ENCODE measurements around the gene RPL9. TPM values are rescaled to one million over a fixed set of nuclear protein-coding genes. Genes with fewer than 3 reads are reported as not detected.
"Not testable (repeated sequence)": the region's sequence is repeated elsewhere in the genome, so short reads cannot be mapped to it uniquely, and the experiment has no call there.

Gene RPL9
- total and polyA plus RNA-seq, 2 of the 4 experiments (the other 2 are of a cell fraction): 1,627 to 1,905 TPM

DNA sequence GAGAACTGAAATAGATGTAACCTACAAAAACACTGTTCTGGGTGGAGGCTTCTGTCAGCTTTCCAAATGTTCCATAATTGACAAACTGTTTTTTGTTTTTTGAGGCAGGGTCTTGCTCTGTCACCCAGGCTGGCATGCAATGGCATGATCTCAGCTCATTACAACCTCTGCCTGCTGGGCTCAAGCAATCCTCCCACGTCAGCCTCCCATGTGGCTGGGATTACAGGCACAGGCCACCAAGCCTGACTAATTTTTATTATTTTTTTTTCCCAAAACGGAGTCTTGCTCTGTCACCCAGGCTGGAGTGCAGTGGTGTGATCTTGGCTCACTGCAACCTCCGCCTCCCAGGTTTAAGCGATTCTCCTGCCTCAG lies 43.9 kb upstream of the RPL9 start:
- H2BK120ac ChIP-seq (ENCODE audit: low read depth, low read length): peak overlapping the region; percentile 16; the same call in 1 of the 2 replicates
- H3K4ac ChIP-seq (ENCODE audit: low read depth, low read length): 0 out of 2 replicates have a peak overlapping the region, but pooled peaks have one; percentile 6
- H3K4me2 ChIP-seq (ENCODE audit: low read depth, low read length); ATAC-seq (ENCODE audit: low read depth); H3K23ac ChIP-seq (ENCODE audit: low read depth, low read length); intact Hi-C loops (cut with micrococcal nuclease); in situ Hi-C loops (cut with MboI; ENCODE audit: low sequenced_read_pairs); H3K56ac ChIP-seq (ENCODE audit: extremely low read depth, insufficient read depth, low read length); H3K4me3 ChIP-seq (ENCODE audit: insufficient read depth, low read depth, low read length); H4K5ac ChIP-seq (ENCODE audit: low read depth, low read length); H3K4me1 ChIP-seq (ENCODE audit: control insufficient read depth, insufficient read depth, low read length); BruUV-seq (replicated peaks); H3K9me1 ChIP-seq (ENCODE audit: insufficient read depth, low read length); H2AFZ ChIP-seq (replicated peaks; ENCODE audit: low read length, poor library complexity); POLR2A ChIA-PET (ENCODE audit: unreplicated experiment); H3K9me3 ChIP-seq (ENCODE audit: control insufficient read depth, insufficient read depth, low read length); H2BK20ac ChIP-seq (ENCODE audit: low read depth, low read length); H2AK9ac ChIP-seq (replicated peaks; ENCODE audit: low read depth, low read length, poor library complexity); DNase-seq; CTCF ChIA-PET; H2AK5ac ChIP-seq (ENCODE audit: low read depth, low read length); H2BK15ac ChIP-seq (ENCODE audit: low read depth, low read length); H4K91ac ChIP-seq (ENCODE audit: insufficient read depth, low read depth, low read length); H3K18ac ChIP-seq (ENCODE audit: low read depth, low read length); H3K9ac ChIP-seq (ENCODE audit: low read depth, low read length); H3K27me3 ChIP-seq (ENCODE audit: control insufficient read depth, insufficient read depth, low read length); dilution Hi-C loops (cut with HindIII; ENCODE audit: low sequenced_read_pairs, unreplicated experiment); H4K20me1 ChIP-seq (ENCODE audit: insufficient read depth, low read length): not testable (repeated sequence)
- WGBS, 2 experiments (ENCODE audit: extremely low coverage in 2 of 2, insufficient read length in 1 of 2): no CpG with 5 or more reads among the region's 4 CpGs
- H3K79me1 ChIP-seq (ENCODE audit: low read depth in 1 of 2, low read length in 2 of 2): peaks cover 8 to 39% of the 10 kb centered on the region in 2 experiments
- H3K27ac ChIP-seq (ENCODE audit: insufficient read depth, low read length): peak overlapping the region; percentile 76; the same call in 1 of the 2 replicates
- 0 out of 4 replicates have a peak overlapping the region, but pooled peaks of 1 of the 2 experiments have one; percentile 64 for H4K8ac ChIP-seq (ENCODE audit: low read depth in 2 of 2, low read length in 2 of 2)
- H2BK5ac ChIP-seq (ENCODE audit: low read depth, low read length, poor library complexity, severe bottlenecking): peak overlapping the region; percentile 68
- H3K36me3 ChIP-seq (ENCODE audit: control insufficient read depth, insufficient read depth, low read length): peaks cover 34% of the 10 kb centered on the region
- H3K14ac ChIP-seq (replicated peaks; ENCODE audit: low read depth, low read length): peak overlapping the region; percentile 10; the same call in 1 of the 2 replicates
